Measurements from ENCODE around the gene BOD1L1.

GRCh38 chr4:13535708-13536361 lies 91.7 kb downstream of the BOD1L1 start:
- TF ChIP-seq CTCF (IDR thresholded peaks at IDR 0.05) (no peak), POLR2AphosphoS5 (IDR thresholded peaks at IDR 0.05; ENCODE audit: insufficient read depth in 1 of 2, low read depth in 1 of 2) (no peak), POLR2A (IDR thresholded peaks at IDR 0.05) (no peak)
